A673 (cell line): ENCODE data around the gene WHRN.

Experiments
- CTCF ChIP-seq: fragments of 300-800, 200-600 bp; sonication (generic); conservative IDR thresholded peaks from 2 replicates; pipeline ENCODE4 v1.5.1; 2017; ENCODE audit warnings: low read depth, mild to moderate bottlenecking, antibody characterized with exemption, low read length, moderate library complexity, mixed read lengths
- EZH2 ChIP-seq: fragments of 200-600 bp; sonication (generic); IDR thresholded peaks from 2 replicates; pipeline ENCODE4 v1.6.1; 2017; ENCODE audit warnings: borderline replicate concordance, low read depth, mild to moderate bottlenecking, mixed read lengths, antibody characterized with exemption, low read length; ENCODE audit not compliant: poor library complexity, severe bottlenecking

DNA sequence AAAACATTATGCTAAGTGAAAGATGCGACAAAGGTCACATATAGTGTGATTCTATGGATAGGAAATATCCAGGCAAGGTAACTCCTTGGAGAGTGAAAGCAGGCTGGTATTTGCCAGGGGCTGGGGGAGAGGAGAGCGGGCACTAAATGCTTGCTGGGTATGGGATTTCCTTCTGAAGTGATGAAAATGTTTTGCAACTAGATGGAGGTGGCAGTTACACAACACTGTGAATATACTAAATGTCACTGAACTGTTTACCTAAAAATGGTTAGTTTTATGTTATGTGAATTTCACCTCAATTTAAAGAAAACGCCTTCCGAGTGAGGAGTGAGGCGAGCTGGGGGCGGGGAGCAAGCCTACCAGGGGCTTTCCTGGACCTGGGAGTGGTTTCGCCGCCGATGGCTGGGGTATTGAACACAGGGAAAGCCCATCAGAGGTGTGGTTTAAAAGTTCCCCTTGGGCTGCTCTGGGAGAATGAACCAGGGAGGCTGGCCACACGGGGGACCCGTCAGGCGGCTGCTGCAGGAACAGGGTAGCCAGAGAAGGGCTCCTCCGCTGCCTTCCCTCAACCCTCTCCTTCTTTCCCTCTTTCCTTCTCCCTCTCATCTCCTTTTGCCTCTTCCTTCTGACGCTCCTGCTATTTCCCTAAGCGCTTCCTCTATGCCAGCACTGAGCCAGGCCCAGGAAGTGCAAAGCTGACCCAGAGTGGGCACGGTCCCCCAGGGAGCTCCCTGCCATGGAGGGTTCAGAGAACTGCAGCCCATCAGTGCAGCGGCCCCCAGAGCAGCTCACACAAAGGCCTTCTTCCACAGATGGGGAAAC is 122.4 kb downstream of the WHRN start:
- TF ChIP-seq CTCF (no peak), EZH2 (no peak)
